T-helper 1 cell treated with Interleukin-12 subunit alpha and Interleukin-12 subunit beta and Interleukin-4 antibody, amounts not matched to agents 30 μg/mL and 1 μg/mL, for 36 hours (primary cell): ENCODE data around the gene CTPS2.
A peak's percentile ranks its signal among the peaks of the same experiment; 100 is the strongest.
"Not testable (repeated sequence)": the region's sequence is repeated elsewhere in the genome, so short reads cannot be mapped to it uniquely, and the experiment has no call there.

ENCODE experiments used
- H3K27ac Mint-ChIP-seq: one replicate; pipeline ENCODE4 v1.8.0; 2021; ENCODE audit warnings: mild to moderate bottlenecking, mixed read lengths
- H3K27me3 Mint-ChIP-seq: one replicate; pipeline ENCODE4 v1.8.0; 2021; ENCODE audit warnings: low read depth, mixed read lengths
- H3K36me3 Mint-ChIP-seq: one replicate; pipeline ENCODE4 v1.8.0; 2021; ENCODE audit warnings: low read depth, mixed read lengths
- H3K4me1 Mint-ChIP-seq: one replicate; pipeline ENCODE4 v1.8.0; 2021; ENCODE audit warnings: low read depth, mixed read lengths
- H3K4me3 Mint-ChIP-seq: one replicate; pipeline ENCODE4 v1.8.0; 2021; ENCODE audit warnings: mild to moderate bottlenecking, moderate library complexity, mixed read lengths
- H3K9me3 Mint-ChIP-seq: one replicate; pipeline ENCODE4 v1.8.0; 2021; ENCODE audit warnings: mixed read lengths

CTPS2 gene

DNA sequence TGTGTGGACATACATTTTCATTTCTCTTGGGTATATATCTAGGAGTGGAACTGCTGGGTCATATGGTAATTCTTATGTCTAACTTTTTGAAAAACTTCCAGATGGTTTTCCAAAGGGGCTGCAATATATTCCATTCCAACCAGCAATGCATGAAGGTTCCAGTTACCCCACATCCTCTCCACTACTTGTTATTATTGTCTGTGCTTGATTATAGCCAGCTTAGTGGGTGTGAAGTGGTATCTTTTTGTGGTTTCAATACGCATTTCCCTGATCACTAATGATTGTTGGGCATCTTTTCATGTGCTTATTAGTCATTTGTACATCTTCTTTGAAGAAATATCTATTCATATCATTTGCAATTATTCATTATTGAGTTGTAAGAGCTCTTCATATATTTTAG lies 94.0 kb downstream of the CTPS2 start:
- Mint-ChIP-seq H3K4me3 (no peak overlapping the region), H3K27ac (no peak overlapping the region), H3K36me3 (peaks cover 6% of the 10 kb centered on the region), H3K9me3 (peaks cover 4% of the 10 kb centered on the region), H3K27me3 (no peaks in the 10 kb centered on the region), H3K4me1 (no peaks in the 10 kb centered on the region)

DNA sequence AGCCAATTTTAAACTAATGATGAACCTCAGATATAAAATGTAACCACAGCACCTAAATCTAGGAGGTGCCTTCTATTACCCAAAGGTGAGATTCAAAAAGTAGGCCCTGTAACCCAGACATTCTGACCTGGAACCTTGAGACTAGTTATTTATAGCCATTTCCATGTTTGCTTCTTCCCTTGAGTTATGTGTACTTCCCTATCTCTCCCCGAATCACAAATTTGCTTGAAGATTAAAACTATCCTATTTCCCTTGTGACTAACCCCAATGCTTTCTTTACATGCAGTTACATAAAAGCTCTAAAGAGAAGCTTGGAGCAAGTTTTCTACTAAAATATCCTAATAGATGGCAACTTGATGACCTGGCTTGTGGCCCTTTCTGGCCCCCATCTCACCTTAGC lies 95.1 kb downstream of the CTPS2 start:
- H3K36me3 Mint-ChIP-seq: peaks cover 12% of the 10 kb centered on the region
- H3K4me3 Mint-ChIP-seq: no peak overlapping the region
- H3K27me3 Mint-ChIP-seq: no peaks in the 10 kb centered on the region
- H3K9me3 Mint-ChIP-seq: peaks cover 4% of the 10 kb centered on the region
- no peaks in the 10 kb centered on the region for H3K4me1 Mint-ChIP-seq
- no peak overlapping the region for H3K27ac Mint-ChIP-seq

DNA sequence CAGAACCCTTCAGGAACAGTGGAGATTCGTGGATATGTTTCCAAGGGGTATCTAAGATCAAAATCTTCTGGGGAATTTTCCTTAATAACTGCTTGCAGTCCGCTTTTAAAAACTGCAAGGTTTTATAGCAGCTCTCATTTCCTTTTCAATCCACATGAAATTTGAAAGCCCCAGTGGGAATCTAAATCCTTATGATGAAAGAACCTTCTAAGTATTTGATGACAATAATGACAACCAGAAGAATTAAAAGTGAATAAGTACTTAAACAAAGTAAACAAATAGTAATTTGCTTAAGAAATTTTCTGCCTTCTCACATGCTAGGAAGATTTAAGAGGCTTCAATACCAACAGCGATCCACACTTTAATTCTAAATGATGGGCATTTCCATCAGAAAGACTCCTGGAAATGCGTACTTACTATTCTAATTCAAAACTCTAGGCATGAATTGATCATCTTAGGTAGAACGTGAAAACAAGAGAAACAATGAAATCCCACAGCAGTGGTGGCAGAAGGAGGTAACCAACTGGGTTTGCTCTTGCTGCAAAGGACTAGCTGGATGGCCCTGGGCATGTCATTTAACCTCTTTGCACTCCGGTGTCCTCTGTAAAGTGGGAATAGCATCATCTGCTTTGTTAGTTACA lies 100.1 kb downstream of the CTPS2 start:
- no peak overlapping the region for H3K27ac Mint-ChIP-seq
- H3K36me3 Mint-ChIP-seq: peaks cover 9% of the 10 kb centered on the region
- H3K4me3 Mint-ChIP-seq: no peak overlapping the region
- no peaks in the 10 kb centered on the region for H3K27me3 Mint-ChIP-seq
- no peaks in the 10 kb centered on the region for H3K9me3 Mint-ChIP-seq
- H3K4me1 Mint-ChIP-seq: no peaks in the 10 kb centered on the region

DNA sequence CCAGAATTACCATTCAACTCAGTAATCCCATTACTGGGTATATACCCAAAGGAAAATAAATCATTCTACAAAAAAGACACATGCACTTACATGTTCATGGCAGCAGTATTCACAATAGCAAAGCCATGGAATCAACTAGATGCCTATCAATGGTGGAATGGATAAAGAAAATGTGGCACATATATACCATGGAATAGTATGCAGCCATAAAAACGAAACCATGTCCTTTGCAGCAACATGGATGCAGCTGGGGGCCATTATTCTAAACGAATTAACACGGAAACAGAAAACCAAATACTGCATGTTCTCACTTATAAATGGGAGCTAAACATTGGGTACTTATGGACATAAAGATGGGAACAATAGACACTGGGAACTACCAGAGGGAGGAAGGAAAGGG lies 101.8 kb downstream of the CTPS2 start:
- not testable (repeated sequence) for H3K4me3 Mint-ChIP-seq, H3K36me3 Mint-ChIP-seq, H3K27ac Mint-ChIP-seq, H3K4me1 Mint-ChIP-seq, H3K9me3 Mint-ChIP-seq, H3K27me3 Mint-ChIP-seq

DNA sequence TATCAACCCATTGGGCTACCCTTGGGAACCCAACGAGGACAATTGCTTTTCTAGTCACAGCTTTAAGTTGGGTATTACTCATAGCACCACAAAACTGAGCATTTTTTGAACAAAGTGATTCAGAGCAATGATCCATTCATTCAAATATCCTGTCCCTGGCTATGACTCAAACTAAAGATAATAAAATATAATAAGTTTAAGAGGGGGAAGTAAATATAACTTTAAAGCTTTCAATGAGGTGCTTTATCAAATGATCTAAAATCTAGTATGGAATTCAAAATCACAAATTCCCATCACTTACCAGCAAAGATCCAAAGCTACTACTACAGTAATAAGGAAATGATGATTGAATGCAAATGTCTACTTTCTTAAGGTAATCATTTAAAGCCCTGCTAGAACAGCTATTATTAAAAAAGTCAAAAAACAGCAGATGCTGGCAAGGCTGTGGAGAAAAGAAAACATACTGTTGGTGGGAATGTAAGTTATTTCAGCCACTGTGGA lies 102.3 kb downstream of the CTPS2 start:
- Mint-ChIP-seq H3K4me3 (no peak overlapping the region), H3K36me3 (peaks cover 9% of the 10 kb centered on the region), H3K9me3 (no peaks in the 10 kb centered on the region), H3K27ac (no peak overlapping the region), H3K4me1 (no peaks in the 10 kb centered on the region), H3K27me3 (no peaks in the 10 kb centered on the region)

DNA sequence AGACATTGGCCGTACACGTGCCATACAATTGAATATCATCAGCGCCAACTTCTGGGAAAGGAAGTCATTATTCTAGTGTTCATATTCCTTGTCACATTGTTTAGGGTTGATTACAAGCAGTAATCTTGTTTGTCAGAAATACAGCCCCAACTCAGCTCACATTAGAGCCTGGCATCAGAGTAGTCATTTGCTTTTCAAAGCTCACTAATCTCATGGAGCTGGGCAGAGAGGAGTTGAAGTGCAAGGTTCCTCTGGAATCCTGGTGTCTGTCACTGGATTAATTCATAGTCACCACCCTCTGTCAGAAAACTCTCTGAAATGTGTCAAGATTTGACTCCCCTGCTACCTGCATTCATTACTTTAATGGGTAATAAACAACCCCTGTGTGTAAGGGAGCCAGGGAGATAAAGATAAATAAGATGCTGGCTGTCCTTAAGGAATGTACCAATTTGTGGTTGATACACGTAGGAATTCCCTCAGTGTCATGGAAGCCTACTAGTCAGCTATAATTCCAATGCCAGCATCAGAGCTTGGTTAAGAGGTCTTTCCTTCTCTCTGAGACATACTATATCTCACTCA lies 106.2 kb downstream of the CTPS2 start:
- Mint-ChIP-seq H3K4me1 (peaks cover 10% of the 10 kb centered on the region), H3K27me3 (no peaks in the 10 kb centered on the region), H3K36me3 (peaks cover 2% of the 10 kb centered on the region), H3K4me3 (no peak overlapping the region), H3K9me3 (no peaks in the 10 kb centered on the region), H3K27ac (no peak overlapping the region)

DNA sequence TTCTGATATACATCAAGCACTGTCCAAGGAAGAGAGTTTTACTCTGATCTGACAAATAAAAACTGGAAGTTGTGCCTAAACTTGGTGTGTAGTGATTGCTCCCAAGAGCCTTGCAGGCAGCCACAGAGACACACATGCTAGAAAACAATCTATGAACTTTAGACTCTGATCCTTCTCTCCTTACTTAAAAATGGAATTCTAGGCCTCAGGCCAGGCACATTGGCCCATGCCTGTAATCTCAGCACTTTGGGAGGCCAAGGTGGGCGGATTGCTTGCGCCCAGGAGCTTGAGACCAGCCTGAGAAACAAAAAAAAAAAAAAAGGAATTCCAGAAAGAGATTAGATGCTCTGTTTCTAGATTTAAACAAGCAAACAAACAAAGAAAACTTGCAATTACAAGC lies 108.1 kb downstream of the CTPS2 start:
- Mint-ChIP-seq H3K36me3 (no peaks in the 10 kb centered on the region), H3K4me1 (peaks cover 10% of the 10 kb centered on the region), H3K9me3 (no peaks in the 10 kb centered on the region), H3K27me3 (no peaks in the 10 kb centered on the region), H3K4me3 (no peak overlapping the region), H3K27ac (no peak overlapping the region)

DNA sequence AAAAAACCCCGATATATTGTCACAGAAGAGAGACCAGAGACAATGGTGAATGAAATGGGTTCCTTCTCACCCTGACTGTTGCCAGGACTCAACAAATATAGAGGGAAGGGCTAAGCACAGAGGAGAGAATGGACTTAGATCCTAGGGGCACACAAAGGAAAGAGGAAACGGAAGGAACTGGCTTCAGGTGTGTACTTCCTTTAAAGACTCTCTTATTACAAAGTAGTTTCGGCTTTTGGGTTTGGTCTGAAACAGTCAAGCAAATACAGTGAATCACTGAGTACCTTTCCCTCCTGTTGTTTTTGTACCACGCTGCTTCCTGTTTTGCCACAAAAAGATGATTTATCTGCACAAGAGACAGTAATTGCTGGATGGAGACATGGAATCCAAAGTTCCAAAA lies 108.6 kb downstream of the CTPS2 start:
- Mint-ChIP-seq H3K4me3 (peak overlapping the region; percentile 44), H3K9me3 (no peaks in the 10 kb centered on the region), H3K27me3 (no peaks in the 10 kb centered on the region), H3K4me1 (peaks cover 10% of the 10 kb centered on the region), H3K36me3 (no peaks in the 10 kb centered on the region), H3K27ac (peak overlapping the region; percentile 89)

DNA sequence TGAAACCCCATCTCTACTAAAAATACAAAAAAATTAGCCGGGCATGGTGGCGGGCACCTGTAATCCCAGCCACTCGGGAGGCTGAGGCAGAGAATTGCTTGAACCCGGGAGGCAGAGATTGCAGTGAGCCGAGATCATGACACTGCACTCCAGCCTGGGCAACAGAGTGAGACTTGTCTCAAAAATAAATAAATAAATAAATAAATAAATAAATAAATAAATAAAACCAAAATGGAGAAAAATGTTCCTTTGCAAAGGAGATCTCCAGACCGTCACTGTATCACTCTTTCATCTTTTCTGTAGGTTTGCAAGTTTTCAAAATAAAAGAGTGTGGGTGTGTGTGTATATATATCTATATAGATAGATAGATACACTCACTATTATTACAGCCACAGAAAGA lies 109.2 kb downstream of the CTPS2 start:
- peaks cover 10% of the 10 kb centered on the region for H3K4me1 Mint-ChIP-seq
- H3K27ac Mint-ChIP-seq, H3K4me3 Mint-ChIP-seq, H3K27me3 Mint-ChIP-seq, H3K9me3 Mint-ChIP-seq, H3K36me3 Mint-ChIP-seq: not testable (repeated sequence)

DNA sequence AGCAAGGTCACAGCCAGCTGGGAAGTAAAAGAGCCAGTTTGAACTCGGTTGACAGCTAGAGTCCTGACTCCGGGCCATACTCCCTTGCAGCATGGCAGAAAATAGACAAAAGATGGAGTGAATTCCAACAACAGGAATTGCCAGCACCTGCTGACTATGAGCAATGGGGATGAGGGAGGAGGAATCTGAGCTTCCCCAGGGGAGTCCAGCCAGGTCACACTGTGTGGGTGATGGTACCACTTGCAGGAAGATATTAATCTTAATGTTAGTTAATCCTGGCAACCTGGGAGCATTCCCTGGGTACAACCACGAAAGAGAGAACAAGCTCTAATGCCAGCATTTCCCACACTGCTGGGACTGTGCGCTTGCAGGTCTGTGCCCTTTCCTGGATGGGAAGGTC lies 110.6 kb downstream of the CTPS2 start:
- Mint-ChIP-seq H3K9me3 (no peaks in the 10 kb centered on the region), H3K4me3 (no peak overlapping the region), H3K36me3 (no peaks in the 10 kb centered on the region), H3K27me3 (no peaks in the 10 kb centered on the region), H3K27ac (no peak overlapping the region), H3K4me1 (peaks cover 10% of the 10 kb centered on the region)

DNA sequence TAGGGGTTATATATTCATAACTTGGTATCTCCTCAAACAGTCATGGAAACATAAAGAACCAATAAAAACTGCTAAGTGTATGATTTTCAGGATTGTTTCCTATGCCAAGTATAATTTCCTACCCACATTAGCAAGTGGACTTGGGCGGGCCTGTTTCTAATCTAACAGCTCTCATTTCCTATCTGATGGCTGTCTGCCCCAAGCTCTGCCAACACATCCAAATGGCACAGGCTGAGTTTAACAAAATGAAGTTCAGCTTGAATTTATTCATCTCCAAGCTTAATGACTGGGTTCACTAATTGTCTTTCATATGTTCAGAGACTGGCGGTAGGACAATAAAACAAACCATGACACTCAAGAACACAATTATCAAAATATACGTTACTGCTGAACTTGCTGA lies 118.0 kb downstream of the CTPS2 start:
- Mint-ChIP-seq H3K4me1 (peaks cover 4% of the 10 kb centered on the region), H3K27ac (no peak overlapping the region)

DNA sequence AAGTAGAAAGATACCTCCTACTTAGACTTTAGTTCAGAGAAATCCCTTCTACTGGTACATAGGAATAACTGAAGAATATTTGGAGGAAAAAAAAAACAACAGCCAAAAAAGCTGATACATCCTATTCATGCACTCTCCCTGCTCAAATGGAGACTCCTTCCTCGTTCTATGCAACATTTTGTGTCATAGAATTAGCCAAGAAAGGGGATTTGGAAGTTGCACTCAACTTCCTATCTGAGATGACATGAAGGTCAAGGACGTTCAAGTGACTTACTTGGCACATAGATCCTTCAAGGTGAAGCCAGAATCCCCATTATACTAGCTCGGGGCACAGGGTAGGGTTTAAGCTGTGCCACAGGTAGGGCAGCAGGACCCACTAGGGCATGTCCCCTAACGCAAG lies 118.7 kb downstream of the CTPS2 start:
- peaks cover 4% of the 10 kb centered on the region for H3K9me3 Mint-ChIP-seq
- H3K27me3 Mint-ChIP-seq: no peaks in the 10 kb centered on the region
- H3K4me1 Mint-ChIP-seq: peaks cover 8% of the 10 kb centered on the region
- peaks cover 4% of the 10 kb centered on the region for H3K36me3 Mint-ChIP-seq
- H3K27ac Mint-ChIP-seq: no peak overlapping the region
- no peak overlapping the region for H3K4me3 Mint-ChIP-seq

More for the DNA sequence above, 118.0 kb downstream of the CTPS2 start:
- Mint-ChIP-seq H3K36me3 (no peaks in the 10 kb centered on the region), H3K4me3 (no peak overlapping the region), H3K27me3 (no peaks in the 10 kb centered on the region), H3K9me3 (peaks cover 4% of the 10 kb centered on the region)

DNA sequence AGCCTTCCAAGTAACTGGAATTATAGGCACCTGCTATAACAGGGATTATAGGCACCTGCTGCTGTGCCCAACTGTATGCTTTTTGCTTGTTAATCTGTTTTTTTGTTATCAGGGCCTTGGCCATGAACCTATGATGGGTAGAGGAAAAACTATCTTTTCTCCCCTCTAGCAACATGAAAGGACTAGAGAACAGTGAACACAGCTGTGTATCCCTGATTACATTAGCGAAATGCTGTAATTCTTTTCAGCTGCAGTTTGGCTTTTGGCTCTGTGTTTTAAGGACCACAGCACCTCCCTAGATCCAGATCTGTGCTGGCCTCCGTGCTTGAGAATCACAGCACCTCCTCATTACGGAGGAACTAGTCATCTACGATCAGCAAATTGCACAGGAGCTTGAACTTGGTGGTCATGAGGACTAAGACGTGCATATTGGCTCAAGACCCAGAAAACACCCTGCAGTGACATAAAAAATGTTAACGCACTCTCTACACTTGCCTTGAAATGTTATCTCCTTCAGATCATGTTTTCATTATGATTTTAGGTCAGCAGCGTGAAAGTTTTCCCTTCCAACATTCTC lies 120.2 kb downstream of the CTPS2 start:
- H3K9me3 Mint-ChIP-seq: peaks cover 4% of the 10 kb centered on the region
- peaks cover 7% of the 10 kb centered on the region for H3K36me3 Mint-ChIP-seq
- no peaks in the 10 kb centered on the region for H3K27me3 Mint-ChIP-seq
- no peak overlapping the region for H3K4me3 Mint-ChIP-seq
- H3K27ac Mint-ChIP-seq: no peak overlapping the region
- H3K4me1 Mint-ChIP-seq: peaks cover 10% of the 10 kb centered on the region

DNA sequence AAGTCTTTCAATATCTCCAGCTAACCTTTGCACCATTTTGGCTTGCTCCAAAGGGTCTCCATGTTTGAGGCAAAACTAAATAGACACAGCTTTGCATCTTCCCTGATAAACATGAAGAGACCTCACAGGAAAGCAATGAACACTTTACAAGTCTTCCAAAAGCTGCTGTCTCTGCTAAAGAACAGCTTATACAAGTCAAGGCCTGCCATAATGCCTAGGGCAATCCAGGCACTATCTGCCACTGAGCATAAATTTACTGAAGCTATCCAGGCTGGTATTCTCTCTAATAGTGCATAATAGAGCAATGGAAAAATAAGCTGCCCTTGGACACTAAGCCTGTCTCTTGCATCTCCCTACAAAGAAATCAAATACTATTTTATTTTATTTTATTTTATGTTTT lies 122.6 kb downstream of the CTPS2 start:
- Mint-ChIP-seq H3K27ac (no peak overlapping the region), H3K4me1 (peaks cover 10% of the 10 kb centered on the region), H3K4me3 (no peak overlapping the region), H3K27me3 (no peaks in the 10 kb centered on the region), H3K9me3 (peaks cover 4% of the 10 kb centered on the region), H3K36me3 (peaks cover 7% of the 10 kb centered on the region)

DNA sequence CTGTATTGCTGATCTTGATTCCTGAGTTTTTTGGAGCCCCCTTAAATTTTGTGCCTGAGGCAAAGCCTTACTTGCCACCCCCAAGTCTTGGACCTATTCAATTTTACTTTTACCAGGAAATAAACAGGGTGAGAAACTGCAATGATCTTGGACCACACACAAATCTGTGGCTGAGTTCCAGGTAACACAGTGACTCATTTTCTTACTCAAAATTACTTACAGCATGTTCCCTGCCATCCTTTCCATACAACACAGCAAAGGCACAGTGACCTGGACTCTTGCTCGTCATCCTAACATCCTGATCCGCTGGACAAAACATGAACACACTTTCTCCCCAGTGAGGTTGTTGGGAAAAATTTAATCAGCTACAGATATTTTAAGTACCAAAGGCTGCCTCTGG lies 123.3 kb downstream of the CTPS2 start:
- H3K4me3 Mint-ChIP-seq: no peak overlapping the region
- H3K27ac Mint-ChIP-seq: no peak overlapping the region
- H3K4me1 Mint-ChIP-seq: peaks cover 10% of the 10 kb centered on the region
- peaks cover 7% of the 10 kb centered on the region for H3K36me3 Mint-ChIP-seq
- peaks cover 4% of the 10 kb centered on the region for H3K9me3 Mint-ChIP-seq
- H3K27me3 Mint-ChIP-seq: no peaks in the 10 kb centered on the region
